Neural crest cell (in vitro differentiated cells): ENCODE results near the gene CELF4. TPM values are rescaled to one million over a fixed set of nuclear protein-coding genes. Genes with fewer than 3 reads are reported as not detected.

Experiments used
- DNase-seq: peaks from one replicate; pipeline ENCODE4 v3.0.0; 2021; ENCODE audit warnings: low read depth, mixed read lengths, low spot score
- H3K27ac Mint-ChIP-seq: one replicate; pipeline ENCODE4 v1.8.0; 2021; ENCODE audit warnings: mild to moderate bottlenecking, mixed read lengths; ENCODE audit not compliant: unreplicated experiment
- H3K27me3 Mint-ChIP-seq: 2 replicates; pipeline ENCODE4 v1.8.0; 2021; ENCODE audit warnings: low read depth, mild to moderate bottlenecking, mixed read lengths
- H3K36me3 Mint-ChIP-seq: 2 replicates; pipeline ENCODE4 v1.8.0; 2021; ENCODE audit warnings: low read depth, mild to moderate bottlenecking, mixed read lengths
- H3K4me1 Mint-ChIP-seq: 2 replicates; pipeline ENCODE4 v1.8.0; 2021; ENCODE audit warnings: mixed read lengths
- H3K4me3 Mint-ChIP-seq: one replicate; pipeline ENCODE4 v1.8.0; 2021; ENCODE audit warnings: mild to moderate bottlenecking, mixed read lengths
- H3K9me3 Mint-ChIP-seq: 2 replicates; pipeline ENCODE4 v1.8.0; 2021; ENCODE audit warnings: mixed read lengths
- total RNA-seq: library from RNA; stranded (reverse); gene quantifications from 2 replicates; pipeline ENCODE4 v1.2.1, GENCODE V29; 2021
- TF ChIP-seq, protein P1 (sequence below): fragments of 200-600 bp; sonication (generic); conservative IDR thresholded peaks from 2 replicates; pipeline ENCODE4 v1.5.0; 2021; ENCODE audit warnings: antibody characterized with exemption, mild to moderate bottlenecking

Gene CELF4
- total RNA-seq, 1 donor from 2014 or later, result 1.9 TPM

DNA sequence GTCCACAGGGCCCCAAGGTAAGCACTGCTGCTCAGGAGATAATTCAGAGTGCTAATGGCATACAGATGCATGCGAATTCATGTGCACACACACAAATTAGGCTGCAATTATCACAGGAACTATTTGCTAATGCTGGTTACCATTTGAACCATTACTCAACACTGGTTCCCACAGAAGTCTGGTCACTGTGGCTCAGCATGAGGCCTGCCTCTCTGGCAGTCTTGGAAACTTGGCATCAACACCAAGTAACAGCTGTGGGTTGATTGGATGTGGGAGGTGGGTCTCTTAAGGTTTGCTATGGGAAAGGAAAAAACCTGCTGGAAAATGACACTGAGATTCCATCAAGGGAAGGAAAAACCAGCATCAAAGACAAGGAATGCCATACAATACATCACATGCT, 105.0 kb downstream of the CELF4 start:
- Mint-ChIP-seq H3K36me3 (no peaks in the 10 kb centered on the region), H3K4me1 (peaks cover 18% of the 10 kb centered on the region), H3K27me3 (peaks cover 4% of the 10 kb centered on the region), H3K4me3 (no peak overlapping the region), H3K9me3 (no peaks in the 10 kb centered on the region), H3K27ac (no peak overlapping the region)
- DNase-seq, result no peak
- TF ChIP-seq, protein P1, sequence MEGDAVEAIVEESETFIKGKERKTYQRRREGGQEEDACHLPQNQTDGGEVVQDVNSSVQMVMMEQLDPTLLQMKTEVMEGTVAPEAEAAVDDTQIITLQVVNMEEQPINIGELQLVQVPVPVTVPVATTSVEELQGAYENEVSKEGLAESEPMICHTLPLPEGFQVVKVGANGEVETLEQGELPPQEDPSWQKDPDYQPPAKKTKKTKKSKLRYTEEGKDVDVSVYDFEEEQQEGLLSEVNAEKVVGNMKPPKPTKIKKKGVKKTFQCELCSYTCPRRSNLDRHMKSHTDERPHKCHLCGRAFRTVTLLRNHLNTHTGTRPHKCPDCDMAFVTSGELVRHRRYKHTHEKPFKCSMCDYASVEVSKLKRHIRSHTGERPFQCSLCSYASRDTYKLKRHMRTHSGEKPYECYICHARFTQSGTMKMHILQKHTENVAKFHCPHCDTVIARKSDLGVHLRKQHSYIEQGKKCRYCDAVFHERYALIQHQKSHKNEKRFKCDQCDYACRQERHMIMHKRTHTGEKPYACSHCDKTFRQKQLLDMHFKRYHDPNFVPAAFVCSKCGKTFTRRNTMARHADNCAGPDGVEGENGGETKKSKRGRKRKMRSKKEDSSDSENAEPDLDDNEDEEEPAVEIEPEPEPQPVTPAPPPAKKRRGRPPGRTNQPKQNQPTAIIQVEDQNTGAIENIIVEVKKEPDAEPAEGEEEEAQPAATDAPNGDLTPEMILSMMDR, result no peak

DNA sequence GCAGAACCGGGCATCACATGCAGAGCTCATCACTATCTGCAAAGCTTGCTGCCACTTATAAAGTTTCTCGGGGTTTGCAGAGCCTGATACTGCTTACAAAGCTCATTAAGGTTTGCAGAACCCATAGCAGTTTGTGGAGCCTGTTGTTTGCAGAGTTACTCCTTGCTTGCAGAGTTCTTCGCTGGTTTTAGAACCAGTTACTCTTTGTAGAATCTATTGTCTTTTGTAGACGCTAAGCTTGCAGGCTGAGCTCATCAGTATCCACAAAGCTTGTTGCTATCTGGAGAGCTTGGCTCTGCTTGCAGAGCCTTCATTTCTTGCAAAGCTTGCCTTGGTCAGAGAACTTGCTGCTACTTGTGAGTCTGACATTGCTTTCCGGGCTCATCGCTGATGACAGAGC, 106.9 kb downstream of the CELF4 start:
- H3K36me3 Mint-ChIP-seq, result no peaks in the 10 kb centered on the region
- H3K4me3 Mint-ChIP-seq, result no peak overlapping the region
- H3K4me1 Mint-ChIP-seq, result peaks cover 14% of the 10 kb centered on the region
- TF ChIP-seq, protein P1, result no peak
- H3K9me3 Mint-ChIP-seq, result no peaks in the 10 kb centered on the region
- H3K27me3 Mint-ChIP-seq, result no peaks in the 10 kb centered on the region
- no peak for DNase-seq
- H3K27ac Mint-ChIP-seq, result no peak overlapping the region

DNA sequence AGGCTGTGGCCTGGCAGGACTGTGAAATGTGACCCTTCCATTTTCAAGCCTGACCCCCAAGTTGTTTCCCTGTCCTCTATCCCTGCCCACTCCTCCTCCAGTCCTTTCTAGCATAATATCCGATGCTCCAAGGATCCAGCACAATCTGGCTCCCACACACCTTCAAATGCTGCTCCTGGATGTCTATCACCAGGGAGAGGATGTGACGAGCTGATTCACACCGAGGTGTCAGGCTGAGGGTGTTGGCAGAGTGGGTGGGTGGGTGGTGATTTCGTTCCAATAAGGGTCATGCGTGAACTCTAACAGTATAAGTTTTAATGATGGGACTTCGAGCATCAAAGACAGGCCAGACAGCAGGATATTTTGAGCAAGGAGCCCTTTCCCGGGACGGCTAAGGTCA, 107.8 kb downstream of the CELF4 start:
- Mint-ChIP-seq H3K4me3 (no peak overlapping the region), H3K36me3 (no peaks in the 10 kb centered on the region), H3K9me3 (no peaks in the 10 kb centered on the region), H3K27me3 (no peaks in the 10 kb centered on the region), H3K4me1 (peaks cover 21% of the 10 kb centered on the region), H3K27ac (no peak overlapping the region)
- TF ChIP-seq, protein P1, result no peak
- no peak for DNase-seq

DNA sequence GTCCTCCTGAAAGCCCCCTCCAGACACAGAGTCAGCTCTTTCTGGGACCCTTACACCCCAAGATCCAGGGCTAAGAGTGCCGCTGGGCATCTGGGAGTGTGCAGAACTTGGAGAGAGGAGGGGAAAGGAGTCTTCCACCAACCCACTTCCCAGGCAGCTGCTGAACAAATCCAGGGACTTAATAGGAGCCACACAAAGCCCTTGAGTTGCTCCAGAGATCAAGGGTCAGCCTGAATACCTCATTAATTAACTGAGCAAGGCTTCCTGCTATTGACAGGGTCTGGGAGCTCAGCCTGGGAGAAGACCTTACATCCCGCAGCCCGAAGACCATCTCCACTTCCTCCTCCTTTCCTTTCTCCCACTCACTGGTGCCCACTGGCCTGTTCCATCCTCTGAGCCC, 108.3 kb downstream of the CELF4 start:
- DNase-seq, result no peak
- TF ChIP-seq, protein P1, result no peak
- no peak overlapping the region for H3K4me3 Mint-ChIP-seq
- no peaks in the 10 kb centered on the region for H3K9me3 Mint-ChIP-seq
- H3K27me3 Mint-ChIP-seq, result no peaks in the 10 kb centered on the region
- H3K36me3 Mint-ChIP-seq, result no peaks in the 10 kb centered on the region
- peaks cover 24% of the 10 kb centered on the region for H3K4me1 Mint-ChIP-seq
- H3K27ac Mint-ChIP-seq, result no peak overlapping the region

DNA sequence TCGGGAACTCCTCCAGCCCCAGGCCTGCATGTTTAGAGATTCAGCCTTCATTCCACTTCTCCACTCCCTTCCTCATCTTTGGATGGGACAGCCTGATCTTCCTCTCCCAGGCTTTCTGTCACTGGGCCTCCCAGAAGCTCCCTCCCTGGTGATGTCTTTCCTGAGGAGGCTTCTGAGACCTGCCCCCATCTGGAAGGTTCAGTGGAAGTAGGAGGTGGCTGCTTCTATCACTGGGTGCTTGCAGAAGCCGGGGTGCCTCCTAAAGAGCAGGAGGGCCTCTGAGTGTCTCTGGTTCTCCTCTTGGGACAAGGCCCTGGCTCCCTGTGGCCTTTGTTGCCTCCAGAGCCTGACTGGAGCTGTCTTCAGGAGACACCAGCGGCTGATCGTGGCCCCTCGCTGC, 108.7 kb downstream of the CELF4 start:
- TF ChIP-seq, protein P1, result no peak
- peaks cover 24% of the 10 kb centered on the region for H3K4me1 Mint-ChIP-seq

DNA sequence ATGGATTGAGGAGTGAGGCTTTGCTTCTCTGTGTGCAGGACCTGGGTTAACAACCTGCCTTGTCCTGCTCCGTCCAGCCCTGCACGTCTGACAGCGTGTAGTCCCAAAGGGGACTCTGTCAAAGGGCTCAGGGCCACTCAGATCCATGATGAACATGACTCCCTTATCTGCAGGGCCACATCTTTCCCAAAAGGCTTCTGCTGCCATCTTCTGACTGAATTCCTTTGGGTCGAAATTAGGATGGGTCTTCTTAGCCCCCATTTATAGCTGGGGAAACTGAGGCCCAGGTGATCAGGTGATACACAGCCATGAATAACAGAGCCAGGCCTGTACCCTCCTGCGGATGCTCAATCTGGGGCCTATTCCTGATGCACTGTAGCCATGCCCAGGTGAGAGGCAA, 109.2 kb downstream of the CELF4 start:
- no peaks in the 10 kb centered on the region for H3K9me3 Mint-ChIP-seq
- no peaks in the 10 kb centered on the region for H3K36me3 Mint-ChIP-seq
- no peak for DNase-seq
- H3K4me1 Mint-ChIP-seq, result peaks cover 27% of the 10 kb centered on the region
- H3K27ac Mint-ChIP-seq, result no peak overlapping the region
- H3K27me3 Mint-ChIP-seq, result no peaks in the 10 kb centered on the region
- no peak overlapping the region for H3K4me3 Mint-ChIP-seq
- TF ChIP-seq, protein P1, result no peak

More for the DNA sequence above, 108.7 kb downstream of the CELF4 start:
- Mint-ChIP-seq H3K27me3 (no peaks in the 10 kb centered on the region), H3K27ac (no peak overlapping the region), H3K36me3 (no peaks in the 10 kb centered on the region), H3K4me3 (no peak overlapping the region), H3K9me3 (no peaks in the 10 kb centered on the region)
- DNase-seq, result no peak
